SK-N-MC (cell line): ENCODE measurements around the gene TMEM52B.

Experiments
- EZH2 ChIP-seq: fragments of 200-600 bp; sonication (generic); IDR thresholded peaks from one replicate; pipeline ENCODE4 v1.6.1; 2017; ENCODE audit warnings: antibody characterized with exemption
- POLR2AphosphoS5 ChIP-seq: IDR thresholded peaks from 2 replicates; pipeline ENCODE4 v1.6.1; 2012; ENCODE audit warnings: mild to moderate bottlenecking, low read depth, low read length, borderline replicate concordance

- TF ChIP-seq POLR2AphosphoS5 (no peak), EZH2 (no peak)
These were observed 28.3 kb downstream of the TMEM52B start for GRCh38 chr12:10207136-10207535.
